Stimulated activated CD4-positive, alpha-beta T cell treated with anti-CD3 and anti-CD28 coated beads, Interleukin-15, amount 100 ng/mL, for 1 hour (primary cell): ENCODE measurements around the gene MOB3B.
"Not testable (repeated sequence)": the region's sequence is repeated elsewhere in the genome, so short reads cannot be mapped to it uniquely, and the experiment has no call there.

Experiments used
- DNase-seq, 2 donors: peaks; one replicate each; pipeline ENCODE4 v3.0.0-alpha.2; 2020; ENCODE audit warnings: low read depth in 1 of 2, low spot score in 1 of 2

Gene MOB3B

DNA sequence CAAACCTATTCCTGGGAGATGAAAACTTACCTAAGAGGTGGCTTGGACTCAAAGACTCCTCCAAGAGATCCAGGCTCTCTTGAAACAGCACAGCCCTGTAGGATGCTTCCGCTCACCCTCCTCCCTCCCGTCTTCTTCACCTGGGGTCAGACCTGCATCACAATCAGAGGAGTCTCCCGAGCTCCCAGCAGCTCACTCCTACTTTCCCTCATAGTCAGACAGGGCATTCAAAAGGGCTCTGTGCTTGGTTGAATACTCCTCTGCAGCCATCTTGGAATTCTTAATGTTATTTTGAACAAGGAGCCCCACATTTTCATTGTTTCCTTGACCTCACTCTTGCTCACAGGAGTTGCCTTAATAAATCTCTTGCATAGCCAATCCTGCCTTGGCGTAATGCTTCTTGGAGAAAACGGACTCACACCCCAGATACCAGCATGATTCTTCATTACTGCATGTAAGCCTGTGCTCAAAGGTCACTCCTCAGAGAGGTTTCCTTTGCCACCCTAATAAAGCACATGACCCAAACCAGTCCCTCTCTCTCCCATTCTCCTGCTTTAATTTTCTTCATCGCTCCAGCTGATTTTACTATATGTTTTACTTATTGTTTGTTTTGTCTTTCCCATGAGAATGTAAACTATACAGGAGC is 52.6 kb downstream of the MOB3B start:
- no peak for DNase-seq

DNA sequence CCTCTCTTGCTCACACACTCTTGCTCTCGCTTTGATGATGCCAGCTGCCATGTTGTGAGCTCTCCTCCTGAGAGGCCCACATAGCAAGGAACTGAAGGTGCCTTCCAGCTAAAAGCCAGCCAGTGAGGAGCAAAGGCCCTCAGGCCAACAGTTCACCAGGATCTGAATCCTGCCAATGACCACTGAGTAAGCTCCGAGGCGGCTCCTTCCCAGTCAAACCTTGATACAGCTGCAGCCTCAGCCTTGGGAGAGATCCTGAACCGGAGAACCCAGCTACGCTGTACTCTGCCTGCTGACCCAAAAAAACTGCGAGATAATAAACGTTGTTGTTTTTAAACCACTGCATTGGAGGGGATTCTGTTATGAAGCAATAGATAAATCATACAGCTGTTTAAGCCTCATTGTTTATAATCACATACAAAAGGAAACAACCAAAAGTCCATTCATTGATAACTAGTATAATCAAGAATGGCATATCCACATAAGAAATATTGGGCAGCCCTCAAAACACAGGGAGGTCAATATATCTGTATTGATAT is 54.5 kb downstream of the MOB3B start:
- no peak for DNase-seq

DNA sequence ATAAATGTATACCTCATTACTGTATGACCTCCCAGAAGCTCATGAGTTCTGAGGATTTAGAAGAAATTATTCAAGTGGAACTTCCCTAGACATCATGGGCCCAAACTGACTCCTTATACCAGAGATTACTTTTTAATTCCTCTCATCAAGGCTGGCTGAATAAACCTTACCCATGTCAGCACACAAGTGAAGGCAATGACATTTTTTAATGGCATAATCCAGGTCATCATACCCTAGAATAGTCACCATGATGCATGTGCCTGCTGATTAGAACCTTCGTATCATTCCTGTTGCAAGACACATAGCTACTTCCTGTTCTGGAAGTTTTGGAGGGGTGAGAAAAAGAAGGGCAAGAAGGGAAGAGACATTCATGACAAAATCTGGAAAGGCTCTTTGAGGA is 55.3 kb downstream of the MOB3B start:
- DNase-seq: no peak

DNA sequence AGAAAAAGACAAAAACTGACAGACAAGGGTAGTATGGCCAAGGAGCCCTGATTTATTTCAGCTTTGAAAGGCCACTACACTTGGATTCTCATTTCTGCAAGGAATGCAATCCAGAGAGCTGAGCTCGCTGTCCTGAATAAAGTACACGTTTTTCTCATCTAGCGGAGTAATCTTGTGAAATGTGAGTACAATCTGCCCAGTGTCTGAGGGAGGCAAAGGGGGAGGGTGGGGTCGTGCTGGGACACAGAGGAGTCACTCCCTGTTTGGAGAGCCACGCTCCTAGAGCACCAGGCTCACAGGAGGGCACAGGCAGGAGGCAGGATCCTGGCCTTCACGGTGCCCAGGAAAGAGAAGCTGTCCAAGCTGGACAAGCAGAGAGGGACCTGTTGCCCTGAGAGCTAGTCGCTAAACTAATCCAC is 56.5 kb downstream of the MOB3B start:
- DNase-seq: no peak

DNA sequence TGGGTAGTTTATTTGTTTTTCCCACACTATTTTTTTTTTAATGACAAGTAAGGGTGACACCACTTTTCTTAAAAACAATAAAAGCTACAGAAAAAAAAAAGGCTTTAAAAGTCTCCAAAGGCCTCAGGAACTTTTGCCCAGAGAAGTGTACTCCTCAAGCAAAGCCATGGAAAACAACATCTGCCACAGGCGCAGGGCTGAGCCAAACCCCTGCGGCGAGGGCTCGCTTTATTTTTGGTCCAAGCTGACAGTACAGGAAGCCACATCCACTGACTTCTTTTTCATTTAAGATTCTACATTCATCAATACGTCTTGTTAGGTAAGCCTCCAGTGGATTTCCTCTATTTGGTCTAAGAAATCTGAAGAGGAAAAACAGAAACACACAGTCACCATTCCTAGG is 57.4 kb downstream of the MOB3B start:
- DNase-seq: no peak

DNA sequence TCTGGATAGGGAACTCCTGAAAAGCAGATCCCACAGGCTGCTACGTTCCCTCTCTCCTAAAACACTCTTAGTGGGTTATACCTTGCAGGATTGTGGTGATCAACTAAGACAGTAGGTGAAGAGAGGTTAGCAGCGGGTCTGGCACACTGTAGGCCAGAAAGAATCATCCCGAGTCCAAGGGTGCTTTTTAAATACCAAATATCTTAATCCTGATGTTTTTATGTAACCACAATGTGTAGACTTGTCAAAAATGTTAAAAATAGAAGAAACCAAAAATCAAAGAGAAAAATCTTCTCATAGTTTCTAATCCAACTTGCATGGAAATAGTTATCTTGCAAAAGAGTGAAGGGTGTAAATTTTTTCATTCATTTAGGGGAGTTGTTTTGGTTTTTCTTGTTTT is 57.8 kb downstream of the MOB3B start:
- DNase-seq: no peak

DNA sequence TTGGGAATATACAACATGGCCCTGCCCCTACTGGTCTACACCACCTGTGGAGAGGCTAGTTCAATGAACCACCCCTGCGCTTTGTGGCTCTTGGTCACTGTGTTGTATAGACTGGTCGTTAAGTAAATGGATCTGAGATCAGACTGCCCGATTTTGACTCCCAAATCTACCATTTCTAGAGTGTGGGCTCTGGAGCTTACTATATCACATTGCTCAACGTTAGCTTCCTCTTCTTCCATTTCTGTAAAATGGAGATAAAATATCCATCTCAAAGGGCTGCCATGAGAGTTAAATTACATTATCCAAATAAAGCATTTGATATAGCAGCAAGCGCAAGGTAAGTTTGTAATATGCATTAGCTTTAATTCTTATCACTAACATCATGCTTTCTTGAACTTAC is 58.2 kb downstream of the MOB3B start:
- DNase-seq: no peak

DNA sequence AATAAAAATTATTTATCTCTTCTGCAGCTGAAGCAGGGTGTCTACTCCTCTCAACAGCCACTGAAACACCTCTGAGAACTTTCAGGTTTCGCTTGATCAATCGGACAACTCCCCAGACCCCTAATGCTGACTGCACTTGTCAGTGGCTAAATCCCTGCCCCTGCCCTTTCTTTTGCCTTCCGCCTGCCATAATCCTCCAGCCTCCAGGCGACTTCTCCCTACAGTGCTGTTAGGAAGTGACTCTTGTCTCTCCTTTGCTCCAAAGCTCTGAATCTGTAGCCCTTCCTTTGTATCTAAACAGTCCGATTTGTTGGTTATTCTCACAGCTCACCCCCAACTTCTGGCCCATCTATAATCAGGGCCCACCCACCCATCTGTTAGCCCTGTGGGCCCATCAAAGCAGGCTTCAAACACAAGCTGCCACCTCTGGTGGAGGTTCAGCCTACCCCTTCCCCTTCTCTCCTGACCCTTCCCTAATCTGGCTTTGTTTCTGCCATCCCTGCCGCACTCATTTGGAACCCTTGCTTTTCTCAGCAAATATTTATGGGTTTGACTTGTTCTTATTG is 59.2 kb downstream of the MOB3B start:
- no peak for DNase-seq

DNA sequence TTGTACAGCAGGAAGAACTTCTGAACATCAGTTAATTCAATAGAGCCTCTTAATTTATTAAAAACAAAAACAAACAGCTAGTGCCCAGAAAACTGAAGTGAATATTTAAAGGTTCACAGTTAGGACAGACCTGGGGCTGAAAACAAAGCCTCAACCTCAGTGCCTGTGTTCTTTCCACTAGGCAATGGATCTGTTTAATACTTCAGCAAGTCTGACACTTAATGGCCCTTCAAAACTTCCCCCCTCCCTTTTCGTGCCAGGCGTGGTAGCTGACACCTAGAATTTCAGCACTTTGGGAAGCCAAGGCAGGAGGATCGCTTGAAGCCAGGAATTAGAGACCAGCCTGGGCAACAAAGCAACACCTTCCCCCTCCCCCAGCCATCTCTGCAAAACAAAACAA is 60.1 kb downstream of the MOB3B start:
- DNase-seq: no peak

DNA sequence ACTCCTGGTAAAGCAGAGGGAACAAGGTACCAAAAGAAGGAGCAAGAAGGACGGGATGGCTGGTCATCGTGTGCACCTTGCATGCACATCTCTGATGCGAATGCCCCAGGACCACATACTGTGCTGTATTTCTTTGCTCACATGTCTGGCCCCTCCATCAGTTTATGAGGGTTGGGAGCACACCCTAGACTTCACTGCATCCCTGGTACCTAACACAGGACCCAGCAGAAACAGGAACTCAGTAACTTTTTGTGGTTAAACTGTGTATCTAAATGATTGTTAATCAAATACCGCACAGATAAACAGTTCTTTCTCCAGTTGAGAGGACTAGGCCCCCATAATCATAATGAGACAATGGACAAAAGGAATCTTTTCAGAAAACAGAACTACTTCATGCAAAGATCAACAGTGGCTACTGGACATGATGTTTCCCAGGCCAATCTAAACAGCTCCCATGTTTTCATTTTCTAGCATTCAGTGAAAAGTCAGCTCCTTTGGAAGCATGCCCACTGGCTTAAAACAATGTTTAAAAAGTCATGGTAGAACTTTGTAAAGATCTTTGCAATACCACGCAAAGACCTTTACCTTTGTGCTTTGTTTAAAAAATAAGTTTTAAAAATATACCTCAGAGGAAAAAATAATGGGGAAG is 61.0 kb downstream of the MOB3B start:
- DNase-seq: no peak

DNA sequence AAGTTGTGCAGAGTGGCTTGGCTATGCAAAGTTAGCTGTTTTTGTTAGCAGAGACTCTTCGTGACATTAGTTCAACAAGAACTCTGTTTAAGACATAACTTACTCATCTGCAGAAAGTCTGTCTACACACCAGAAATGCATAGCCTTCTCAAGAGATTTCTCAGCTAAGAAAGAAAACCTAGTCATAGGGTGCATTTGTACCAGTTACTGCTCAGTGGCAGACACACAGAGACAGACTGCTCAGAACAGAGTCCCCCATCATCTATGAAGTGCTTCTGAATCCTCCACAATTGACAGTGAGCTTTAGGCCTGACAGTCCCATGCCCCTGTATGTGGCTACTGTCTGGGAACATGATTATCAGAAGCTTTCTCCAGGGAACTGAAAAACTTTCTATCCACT is 61.6 kb downstream of the MOB3B start:
- DNase-seq: no peak

DNA sequence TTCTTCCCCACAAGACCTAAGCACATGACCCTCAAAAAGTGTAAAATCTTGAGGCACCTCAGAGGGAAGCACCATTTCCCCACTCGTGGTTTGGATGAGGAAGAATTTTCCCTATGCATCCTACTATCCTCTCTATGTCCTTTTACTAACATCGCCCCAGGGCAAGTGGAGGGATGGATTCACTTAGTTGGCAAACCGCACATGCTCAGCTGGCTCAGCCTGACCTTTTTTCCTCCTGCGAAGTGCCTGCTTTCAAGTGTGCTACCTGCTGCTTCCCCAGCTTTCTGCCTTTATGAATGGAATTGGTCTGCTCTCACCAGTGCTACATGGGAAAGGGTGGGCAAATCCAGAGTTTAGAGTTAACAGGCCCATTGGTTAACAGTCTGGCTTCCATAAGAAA is 62.1 kb downstream of the MOB3B start:
- DNase-seq: no peak

DNA sequence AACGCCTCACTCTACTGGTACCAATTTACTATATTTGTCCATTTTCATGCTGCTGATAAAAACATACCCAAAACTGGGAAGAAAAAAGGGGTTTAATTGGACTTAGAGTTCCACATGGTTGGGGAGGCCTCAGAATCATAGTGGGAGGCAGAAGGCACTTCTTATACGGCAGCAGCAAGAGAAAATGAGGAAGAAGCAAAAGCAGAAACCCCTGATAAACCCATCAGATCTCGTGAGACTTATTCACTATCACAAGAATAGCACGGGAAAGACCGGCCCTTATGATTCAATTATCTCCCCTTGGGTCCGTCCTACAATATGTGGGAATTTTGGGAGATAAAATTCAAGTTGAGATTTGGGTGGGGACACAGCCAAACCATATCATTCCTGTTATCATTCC is 63.1 kb downstream of the MOB3B start:
- not testable (repeated sequence) for DNase-seq

DNA sequence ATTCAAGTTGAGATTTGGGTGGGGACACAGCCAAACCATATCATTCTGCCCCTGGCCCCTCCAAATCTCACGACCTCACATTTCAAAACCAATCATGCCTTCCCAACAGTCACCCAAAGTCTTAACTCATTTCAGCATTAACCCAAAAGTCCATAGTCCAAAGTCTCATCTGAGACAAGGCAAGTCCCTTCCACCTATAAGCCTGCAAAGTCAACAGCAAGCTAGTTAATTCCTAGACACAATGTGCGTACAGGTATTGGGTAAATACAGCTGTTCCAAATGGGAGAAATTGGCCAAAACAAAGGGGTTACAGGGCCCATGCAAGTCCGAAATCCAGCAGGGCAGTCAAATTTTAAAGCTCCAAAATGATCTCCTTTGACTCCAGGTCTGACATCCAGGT is 64.7 kb downstream of the MOB3B start:
- DNase-seq: not testable (repeated sequence)

DNA sequence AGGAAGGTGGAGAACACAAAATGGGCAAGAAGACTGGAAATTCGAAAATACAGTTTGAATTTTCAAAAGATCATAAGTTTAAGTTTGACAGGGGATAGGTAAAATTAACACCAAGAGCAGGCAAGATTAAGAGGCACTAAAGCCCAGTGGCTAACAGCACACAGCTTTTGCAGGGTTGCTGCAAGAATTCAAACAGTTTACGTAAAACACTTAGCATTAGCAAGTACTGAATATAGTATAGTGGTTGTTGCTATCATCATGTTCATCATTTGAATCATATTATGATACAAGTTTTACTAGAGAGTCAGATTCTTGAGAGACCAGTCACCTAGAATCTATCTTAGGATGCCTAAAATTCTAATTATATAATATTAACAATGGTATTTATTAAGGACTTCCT is 66.8 kb downstream of the MOB3B start:
- no peak for DNase-seq

DNA sequence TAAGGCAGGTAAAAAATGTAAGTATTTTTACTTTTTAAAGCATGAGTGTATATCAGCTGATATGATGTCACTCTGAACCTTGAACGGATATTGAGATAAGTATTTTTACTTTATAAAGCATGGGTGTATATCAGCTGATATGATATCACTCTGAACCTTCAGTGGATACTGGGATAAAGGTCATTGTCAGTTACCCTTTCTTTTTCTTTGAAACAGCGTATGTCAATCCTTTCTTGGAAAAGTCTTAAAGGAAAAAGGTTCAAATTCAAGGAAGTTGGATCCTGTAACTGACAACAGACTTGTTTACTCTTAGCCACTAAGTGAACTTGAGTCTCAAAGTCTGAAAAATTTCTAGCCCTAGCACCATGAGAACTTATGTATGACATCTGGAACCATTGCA is 67.2 kb downstream of the MOB3B start:
- DNase-seq: no peak

DNA sequence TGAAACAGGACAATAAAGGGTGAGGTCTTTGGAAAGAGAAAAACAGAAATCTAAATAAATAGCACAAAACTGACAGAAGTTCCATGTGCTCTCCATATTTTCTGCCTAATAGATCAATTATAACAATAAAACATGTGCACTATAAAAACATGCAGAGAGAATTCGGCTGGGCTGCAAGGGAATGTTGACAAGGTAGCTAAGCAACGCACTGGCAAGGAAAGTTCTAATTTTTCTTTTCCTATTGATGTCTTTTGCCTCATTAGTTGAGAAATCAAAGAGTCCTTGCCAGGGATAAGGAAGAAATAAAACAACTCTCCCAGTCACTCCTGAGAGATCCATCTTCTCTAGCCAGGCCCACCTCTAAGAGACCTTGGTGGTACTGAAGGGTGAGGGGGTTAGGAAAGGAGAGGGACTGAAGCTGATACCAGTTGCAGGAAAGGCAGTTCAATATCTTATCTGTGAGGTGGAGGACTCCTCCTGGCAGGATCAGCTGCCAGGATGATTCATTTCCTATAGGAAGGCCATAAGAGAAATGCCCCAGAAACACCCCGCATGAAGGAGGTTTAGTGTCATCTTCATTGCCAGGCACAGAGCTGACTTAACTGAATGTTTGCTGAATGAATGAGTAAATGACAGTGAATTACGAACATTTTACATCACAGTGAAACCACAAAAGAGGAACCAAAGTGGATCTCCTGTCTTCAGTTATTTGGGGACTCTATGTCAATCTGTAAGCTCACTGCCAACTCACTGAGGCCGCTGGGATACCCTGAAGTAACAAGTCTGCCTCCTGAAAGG is 69.2 kb downstream of the MOB3B start:
- no peak for DNase-seq

DNA sequence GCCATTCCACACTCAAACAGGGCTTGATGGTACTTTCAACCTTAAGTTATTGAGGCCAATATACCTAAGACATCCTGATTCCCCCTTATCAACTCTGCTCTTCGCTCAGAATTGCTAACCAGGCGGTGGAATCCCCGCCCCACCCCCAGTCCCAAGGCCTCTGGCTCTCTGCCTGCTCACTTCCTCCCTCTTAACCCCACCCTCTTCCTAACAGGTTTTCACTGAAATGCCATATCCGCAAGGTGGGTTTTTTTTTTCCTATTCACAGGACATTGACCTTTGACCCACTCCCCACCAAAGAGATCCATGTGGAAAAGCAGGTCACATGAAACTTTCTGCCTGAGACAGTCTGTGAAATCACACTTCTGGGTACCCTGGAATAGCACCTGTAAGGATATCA is 72.2 kb downstream of the MOB3B start:
- no peak for DNase-seq

DNA sequence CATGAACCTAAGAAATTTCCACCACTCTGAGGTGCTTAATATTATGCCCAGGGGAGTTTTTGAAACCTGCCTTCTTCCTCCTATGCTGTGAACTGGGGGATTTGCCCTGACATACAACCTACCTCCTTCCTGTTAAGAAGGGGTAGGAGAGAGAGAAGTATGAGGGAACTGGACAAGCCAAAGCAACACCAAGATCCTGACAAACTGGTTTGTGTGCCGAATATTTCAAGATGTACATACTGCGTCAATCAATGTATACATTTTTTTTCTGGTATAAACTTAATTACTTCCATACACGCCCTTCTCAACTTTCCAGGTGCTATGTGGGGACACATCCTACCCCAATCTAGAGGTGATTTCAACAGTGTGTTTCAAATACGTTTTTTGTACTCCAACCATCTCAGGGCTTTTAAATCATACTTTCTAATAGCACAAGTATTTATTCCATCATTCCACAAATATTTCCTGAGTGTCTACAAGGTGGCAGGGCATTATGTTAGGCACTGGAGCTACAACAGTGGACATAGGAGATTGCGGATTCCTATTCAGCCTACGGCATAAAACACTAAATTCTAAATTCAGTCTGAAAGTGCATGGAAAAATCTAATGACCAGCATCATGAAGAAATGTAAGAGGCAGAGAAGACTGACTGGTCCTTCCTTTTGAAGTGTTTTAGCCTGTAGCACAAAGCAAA is 75.6 kb downstream of the MOB3B start:
- DNase-seq: no peak

DNA sequence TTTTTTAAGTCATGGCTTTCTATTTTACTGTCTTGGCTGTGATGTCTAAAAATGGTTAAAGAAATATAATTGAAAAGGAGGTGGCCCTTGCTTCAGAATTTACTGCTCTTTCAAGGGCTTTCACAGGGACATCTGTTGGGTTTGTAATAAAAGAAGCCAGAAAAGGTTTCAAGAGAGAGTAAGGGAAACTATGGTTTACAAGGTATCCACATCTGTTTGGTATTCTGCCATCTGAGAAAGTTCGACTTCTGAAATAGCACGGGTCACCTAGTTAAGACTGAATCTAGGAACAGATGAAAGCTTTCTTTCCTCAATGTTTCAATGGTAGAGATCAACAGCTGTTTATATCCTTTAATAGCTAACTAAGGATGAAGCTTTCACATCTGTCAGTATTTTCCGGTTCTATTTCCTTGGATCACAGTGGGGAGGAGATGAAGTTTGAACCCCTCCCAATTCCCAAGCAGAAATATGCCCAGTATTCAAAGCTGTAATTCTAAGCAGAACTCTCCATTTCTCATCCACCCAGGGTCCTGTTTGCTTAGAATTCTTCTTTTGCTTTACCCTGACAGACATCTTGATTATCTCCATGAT is 78.3 kb downstream of the MOB3B start:
- DNase-seq: no peak

DNA sequence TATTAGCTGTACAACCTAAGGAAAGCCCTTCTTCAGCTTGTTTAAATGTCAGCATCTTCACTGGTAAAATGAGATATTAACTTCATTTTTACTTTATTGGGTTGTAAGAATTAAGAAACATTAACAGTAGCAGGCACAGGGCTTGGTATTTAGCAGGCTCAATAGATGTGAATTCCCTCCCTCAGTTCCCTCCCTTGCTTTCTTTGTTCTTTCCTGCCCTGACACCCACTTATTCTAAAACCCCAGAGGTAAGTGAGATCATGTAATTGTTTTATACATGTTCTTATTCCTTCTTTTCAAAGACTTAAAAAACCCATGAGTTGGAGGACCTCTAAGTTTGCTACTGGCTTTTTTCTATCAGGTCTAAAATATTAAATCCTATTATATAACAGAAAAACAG is 78.9 kb downstream of the MOB3B start:
- no peak for DNase-seq
